ENCODE data around the gene SLC29A3. TPM values are rescaled to one million over a fixed set of nuclear protein-coding genes. Genes with fewer than 3 reads are reported as not detected.
A peak's percentile ranks its signal among the peaks of the same experiment; 100 is the strongest.

Gene SLC29A3
- total and polyA plus RNA-seq, 2 of the 8 experiments (the other 6 are each of a cell fraction or from before 2014, with no cell fraction given) = 14.0 to 24.6 TPM

DNA sequence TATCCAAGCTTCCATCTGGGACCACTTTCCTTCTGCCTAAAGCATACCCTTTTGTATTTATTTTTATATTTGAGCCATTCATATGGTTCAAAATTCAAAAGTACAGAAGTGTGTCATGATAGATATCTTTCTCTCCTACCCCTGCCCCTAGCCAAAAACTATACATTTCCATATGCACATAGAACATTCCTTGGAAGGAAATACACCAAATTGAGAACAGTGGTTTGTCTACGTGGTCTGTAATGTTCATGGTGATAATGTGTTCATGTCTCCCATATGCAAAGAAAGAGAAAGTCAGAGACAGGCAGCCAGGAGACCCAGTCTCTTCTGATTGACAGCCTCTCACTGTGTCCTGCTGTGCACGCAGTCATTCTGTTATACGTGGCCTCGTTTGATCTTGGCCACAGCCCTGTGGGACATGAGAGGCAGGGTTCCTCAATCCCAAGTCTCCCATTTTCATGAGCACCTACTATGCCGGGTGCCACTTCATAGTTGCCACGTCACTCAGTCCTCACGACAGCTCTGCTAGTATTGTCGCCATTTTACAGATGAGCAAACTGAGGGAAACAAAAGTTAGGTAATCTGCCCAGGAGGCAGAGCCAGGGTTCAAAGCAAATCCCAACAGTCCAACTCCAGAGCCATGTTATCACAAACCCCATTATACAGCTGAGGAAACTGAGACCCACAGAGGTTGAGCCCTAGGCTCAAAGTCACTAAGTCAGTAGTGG, 69.7 kb downstream of the SLC29A3 start:
- H3K4me3 ChIP-seq (ENCODE audit: extremely low read depth in 1 of 4, insufficient read depth in 2 of 4, low read depth in 3 of 4, low read length in 4 of 4) = no peak overlapping the region
- H2BK12ac ChIP-seq (ENCODE audit: low read depth, low read length) = no peak overlapping the region
- H3K27me3 ChIP-seq (replicated peaks in 1 of 4; ENCODE audit: control insufficient read depth in 3 of 4, extremely low read depth in 1 of 4, insufficient read depth in 3 of 4, low read length in 3 of 4) = peaks cover 0 to 4% (median 3%) of the 10 kb centered on the region in 4 experiments; a peak in 4 of 7 replicates
- CTCF ChIA-PET (ENCODE audit: partially characterized antibody) = interaction anchor here (0.7 to 28.0 kb wide), 19 partner anchors 8 to 537 kb away, joined by 3 to 401 read pairs (median 4); partner anchors contain the start of gene SLC29A3
- H3K4me1 ChIP-seq (replicated peaks in 1 of 4; ENCODE audit: control insufficient read depth in 3 of 4, insufficient read depth in 4 of 4, low read length in 3 of 4) = peaks cover 0 to 3% (median 0%) of the 10 kb centered on the region in 4 experiments; a peak in 1 of 7 replicates
- H3K27ac ChIP-seq (ENCODE audit: low read depth, low read length) = no peak overlapping the region
- POLR2A ChIA-PET (ENCODE audit: partially characterized antibody) = no interaction called here
- peak; percentile 46; the same call in 1 of the 2 replicates for TF ChIP-seq KDM1A (IDR thresholded peaks at IDR 0.05; ENCODE audit: borderline replicate concordance, low read length)
- TF ChIP-seq RAD21 (IDR thresholded peaks at IDR 0.05 in 1 of 2, conservative IDR thresholded peaks at IDR 0.05 in 1 of 2; ENCODE audit: low read depth in 2 of 2, low read length in 2 of 2) = no peak
- TF ChIP-seq SAP30 (IDR thresholded peaks at IDR 0.05; ENCODE audit: insufficient read depth, insufficient replicate concordance, low read length) = no peak
- TF ChIP-seq YY1 (IDR thresholded peaks at IDR 0.05; ENCODE audit: low read depth, low read length) = no peak
- no peak overlapping the region for H4K91ac ChIP-seq (replicated peaks; ENCODE audit: insufficient read length, low read length)
- no peak overlapping the region for H3K14ac ChIP-seq (ENCODE audit: insufficient read length)
- no peak overlapping the region for H3K56ac ChIP-seq (replicated peaks; ENCODE audit: insufficient read length, low read depth, low read length)
- FAIRE-seq = no peak
- H3K23ac ChIP-seq (ENCODE audit: insufficient read length) = no peak overlapping the region
- H3K4ac ChIP-seq (replicated peaks; ENCODE audit: insufficient read length, low read depth, low read length) = no peak overlapping the region
- H4K20me1 ChIP-seq (replicated peaks in 1 of 2; ENCODE audit: control insufficient read depth in 1 of 2, insufficient read depth in 2 of 2, low read length in 2 of 2) = no peaks in the 10 kb centered on the region
- no peak overlapping the region for H2BK5ac ChIP-seq (ENCODE audit: low read depth, low read length)
- H2BK120ac ChIP-seq (replicated peaks; ENCODE audit: low read depth, low read length) = no peak overlapping the region
- no peak overlapping the region for H3K9ac ChIP-seq (replicated peaks in 1 of 4; ENCODE audit: extremely low read depth in 1 of 4, low read depth in 3 of 4, low read length in 3 of 4)
- no peaks in the 10 kb centered on the region for H3K23me2 ChIP-seq (ENCODE audit: low read depth, low read length)
- H3K18ac ChIP-seq (ENCODE audit: extremely low read depth, low read length) = no peak overlapping the region
- no peaks in the 10 kb centered on the region for H3K79me1 ChIP-seq (ENCODE audit: low read depth, low read length)
- H2AFZ ChIP-seq (ENCODE audit: low read length) = no peak overlapping the region
- H2BK20ac ChIP-seq (ENCODE audit: low read length) = no peak overlapping the region
- no peak overlapping the region for H3K4me2 ChIP-seq (ENCODE audit: insufficient read depth in 1 of 2, low read depth in 2 of 2, low read length in 2 of 2)
- H3K9me3 ChIP-seq (ENCODE audit: insufficient read depth in 2 of 2, low read depth in 1 of 2, low read length in 1 of 2) = no peaks in the 10 kb centered on the region
- H3K79me2 ChIP-seq (ENCODE audit: control insufficient read depth in 1 of 2, insufficient read depth in 2 of 2, low read length in 2 of 2) = no peaks in the 10 kb centered on the region
- no peaks in the 10 kb centered on the region for H3K36me3 ChIP-seq (ENCODE audit: control insufficient read depth in 2 of 4, insufficient read depth in 4 of 4, low read length in 3 of 4)
- H2AK5ac ChIP-seq (ENCODE audit: low read depth, low read length) = no peak overlapping the region
- H4K5ac ChIP-seq (ENCODE audit: insufficient read length, low read depth, low read length) = no peak overlapping the region
- H2BK15ac ChIP-seq (ENCODE audit: low read length) = no peak overlapping the region
- no peak for DNase-seq (ENCODE audit: low read depth in 1 of 2, low spot score in 2 of 2)
- 80% methylated on average over 8 of the region's 8 CpGs; no CpG with 5 or more reads in 1 of the 2 experiments for WGBS, 2 experiments (ENCODE audit: extremely low coverage in 1 of 2, insufficient coverage in 1 of 2, insufficient read length in 1 of 2, insufficient replicate concordance in 2 of 2, low coverage in 1 of 2, low lambda C conversion rate in 2 of 2, missing lambda C conversion rate in 1 of 2)
- H4K8ac ChIP-seq (ENCODE audit: extremely low read depth, insufficient read depth, low read length) = no peak overlapping the region

All from H1 (cell line).